ENCODE measurements around the gene ARHGAP4.

Gene ARHGAP4

GRCh38 chrX:153864101-153864500 lies 62.0 kb downstream of the ARHGAP4 start:
- DNase-seq (ENCODE audit: low read depth), result no peak
- TF ChIP-seq, protein P1, sequence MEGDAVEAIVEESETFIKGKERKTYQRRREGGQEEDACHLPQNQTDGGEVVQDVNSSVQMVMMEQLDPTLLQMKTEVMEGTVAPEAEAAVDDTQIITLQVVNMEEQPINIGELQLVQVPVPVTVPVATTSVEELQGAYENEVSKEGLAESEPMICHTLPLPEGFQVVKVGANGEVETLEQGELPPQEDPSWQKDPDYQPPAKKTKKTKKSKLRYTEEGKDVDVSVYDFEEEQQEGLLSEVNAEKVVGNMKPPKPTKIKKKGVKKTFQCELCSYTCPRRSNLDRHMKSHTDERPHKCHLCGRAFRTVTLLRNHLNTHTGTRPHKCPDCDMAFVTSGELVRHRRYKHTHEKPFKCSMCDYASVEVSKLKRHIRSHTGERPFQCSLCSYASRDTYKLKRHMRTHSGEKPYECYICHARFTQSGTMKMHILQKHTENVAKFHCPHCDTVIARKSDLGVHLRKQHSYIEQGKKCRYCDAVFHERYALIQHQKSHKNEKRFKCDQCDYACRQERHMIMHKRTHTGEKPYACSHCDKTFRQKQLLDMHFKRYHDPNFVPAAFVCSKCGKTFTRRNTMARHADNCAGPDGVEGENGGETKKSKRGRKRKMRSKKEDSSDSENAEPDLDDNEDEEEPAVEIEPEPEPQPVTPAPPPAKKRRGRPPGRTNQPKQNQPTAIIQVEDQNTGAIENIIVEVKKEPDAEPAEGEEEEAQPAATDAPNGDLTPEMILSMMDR (IDR thresholded peaks at IDR 0.05; ENCODE audit: low read length, missing control alignments), result no peak
- no peak overlapping the region for H3K4me3 ChIP-seq (replicated peaks; ENCODE audit: low read depth, low read length)

- TF ChIP-seq, protein P1 (IDR thresholded peaks at IDR 0.05; ENCODE audit: low read length, missing control alignments), result no peak
- DNase-seq (ENCODE audit: low read depth), result no peak
- H3K4me3 ChIP-seq (replicated peaks; ENCODE audit: low read depth, low read length), result no peak overlapping the region
Observed at GRCh38 chrX:153863251-153863991, 62.6 kb downstream of the ARHGAP4 start.

DNA sequence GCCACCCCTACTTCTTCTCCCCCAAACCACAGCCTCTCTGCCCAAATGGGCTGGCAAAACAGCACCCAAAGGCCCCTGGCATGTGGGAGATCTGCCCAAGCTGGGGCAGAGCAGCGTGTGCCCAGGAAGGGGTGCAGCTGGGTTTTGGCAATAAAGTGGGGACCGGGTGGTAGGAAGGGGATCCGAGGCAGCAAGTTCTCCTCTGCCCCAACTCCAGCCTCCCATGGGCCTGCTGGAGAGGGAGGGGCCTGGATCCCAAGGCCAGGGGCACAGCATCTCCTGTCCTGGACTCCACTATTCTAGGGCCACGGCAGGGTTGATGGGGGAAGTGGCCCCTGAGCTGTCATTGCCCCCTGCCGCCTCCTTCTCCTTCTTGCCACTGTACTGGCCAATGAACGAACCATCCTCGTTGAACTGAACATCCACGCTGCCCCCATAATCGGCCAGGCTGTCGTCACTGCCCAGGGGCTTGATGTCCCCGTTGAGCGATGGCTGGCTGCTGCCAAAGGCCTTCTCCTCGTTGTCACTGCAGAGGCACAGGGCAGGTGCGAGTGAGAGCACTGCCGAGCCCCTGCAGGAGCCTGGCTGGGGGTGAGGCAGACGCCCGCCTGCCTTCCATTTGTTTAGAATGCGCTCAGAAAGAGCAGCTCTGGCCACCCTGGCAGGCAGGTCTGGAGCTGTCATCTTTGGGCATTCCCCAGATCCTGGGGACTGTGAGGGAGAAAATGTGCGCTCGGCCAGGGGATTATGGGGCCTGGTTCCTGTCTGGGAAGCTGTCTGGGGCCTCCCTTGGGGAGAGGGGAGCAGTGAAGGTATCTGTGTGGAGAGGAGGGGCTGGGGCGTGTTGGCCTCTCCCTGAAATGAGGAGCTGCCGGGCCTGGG lies 63.5 kb downstream of the ARHGAP4 start:
- TF ChIP-seq, protein P1 (IDR thresholded peaks at IDR 0.05; ENCODE audit: low read length, missing control alignments), result no peak
- no peak for DNase-seq (ENCODE audit: low read depth)
- no peak overlapping the region for H3K4me3 ChIP-seq (replicated peaks; ENCODE audit: low read depth, low read length)

- TF ChIP-seq, protein P1 (IDR thresholded peaks at IDR 0.05; ENCODE audit: low read length, missing control alignments), result no peak
- DNase-seq (ENCODE audit: low read depth), result no peak
- H3K4me3 ChIP-seq (replicated peaks; ENCODE audit: low read depth, low read length), result no peak overlapping the region
Observed at GRCh38 chrX:153861733-153862310, 64.2 kb downstream of the ARHGAP4 start.

DNA sequence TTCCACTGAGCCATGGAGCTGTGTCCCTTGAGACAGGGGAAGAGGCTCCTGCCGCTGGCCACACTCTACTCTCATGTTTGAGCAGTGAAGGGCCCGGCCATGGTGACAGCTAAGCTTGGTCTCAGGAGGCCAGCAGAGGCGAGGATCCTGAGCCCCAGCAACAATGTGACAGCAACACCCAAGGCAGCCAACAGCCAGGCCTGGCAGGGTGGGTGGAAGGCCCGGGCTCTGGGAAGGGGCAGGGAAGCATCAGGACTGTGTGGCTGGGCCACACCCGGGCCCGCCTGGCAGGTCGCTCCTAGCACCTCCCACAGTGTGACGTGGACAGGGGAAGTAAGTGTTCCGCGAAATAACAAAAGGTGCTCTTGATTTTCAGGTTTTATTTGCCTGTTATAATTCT lies 64.9 kb downstream of the ARHGAP4 start:
- TF ChIP-seq, protein P1 (IDR thresholded peaks at IDR 0.05; ENCODE audit: low read length, missing control alignments), result no peak
- no peak overlapping the region for H3K4me3 ChIP-seq (replicated peaks; ENCODE audit: low read depth, low read length)

More for the DNA sequence above, 64.9 kb downstream of the ARHGAP4 start:
- no peak for DNase-seq (ENCODE audit: low read depth)
